ENCODE measurements around the gene KLK15. TPM values are rescaled to one million over a fixed set of nuclear protein-coding genes. Genes with fewer than 3 reads are reported as not detected.

KLK15 gene
- total and polyA plus RNA-seq, 2 of the 8 experiments (the other 6 are each of a cell fraction or from before 2014, with no cell fraction given) = not detected

DNA sequence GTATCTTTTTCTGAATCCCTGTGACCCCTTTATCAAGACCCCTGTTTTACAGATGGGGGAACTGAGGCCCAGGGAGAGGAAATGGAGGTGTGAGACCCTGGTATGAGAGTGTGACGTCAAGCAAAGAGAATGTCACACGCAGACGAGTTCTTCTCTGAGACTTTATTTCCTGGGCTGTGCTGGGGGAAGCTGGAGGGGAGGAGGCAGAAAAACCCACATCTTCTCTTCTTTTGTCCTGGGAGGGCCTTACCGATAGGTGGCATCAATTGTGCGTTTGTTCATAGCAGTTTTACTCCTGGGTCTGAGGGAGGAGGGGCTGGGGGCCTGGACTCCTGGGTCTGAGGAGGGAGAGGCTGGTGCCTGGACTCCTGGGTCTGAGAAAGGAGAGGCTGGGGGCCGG lies 4.9 kb upstream of the KLK15 start:
- H2BK15ac ChIP-seq (ENCODE audit: low read length) = no peak overlapping the region
- H3K4me3 ChIP-seq (ENCODE audit: extremely low read depth in 1 of 4, insufficient read depth in 2 of 4, low read depth in 3 of 4, low read length in 4 of 4) = no peak overlapping the region
- 34% methylated on average over 5 of the region's 6 CpGs; no CpG with 5 or more reads in 1 of the 2 experiments for WGBS, 2 experiments (ENCODE audit: extremely low coverage in 1 of 2, insufficient coverage in 1 of 2, insufficient read length in 1 of 2, insufficient replicate concordance in 2 of 2, low coverage in 1 of 2, low lambda C conversion rate in 2 of 2, missing lambda C conversion rate in 1 of 2)
- no peak overlapping the region for H3K27ac ChIP-seq (ENCODE audit: low read depth, low read length)
- H3K9ac ChIP-seq (replicated peaks in 1 of 4; ENCODE audit: extremely low read depth in 1 of 4, low read depth in 3 of 4, low read length in 3 of 4) = no peak overlapping the region
- no peak overlapping the region for H2BK5ac ChIP-seq (ENCODE audit: low read depth, low read length)
- DNase-seq (ENCODE audit: low read depth in 1 of 2, low spot score in 2 of 2) (no peak), FAIRE-seq (peak; percentile 13)
- H3K79me2 ChIP-seq (ENCODE audit: control insufficient read depth in 1 of 2, insufficient read depth in 2 of 2, low read length in 2 of 2) = no peaks in the 10 kb centered on the region
- no peak overlapping the region for H3K4me2 ChIP-seq (ENCODE audit: insufficient read depth in 1 of 2, low read depth in 2 of 2, low read length in 2 of 2)
- H3K4ac ChIP-seq (replicated peaks; ENCODE audit: insufficient read length, low read depth, low read length) = no peak overlapping the region
- ChIA-PET CTCF (ENCODE audit: partially characterized antibody) (interaction anchor here (1.0 to 1.7 kb wide), 3 partner anchors 17 to 71 kb away, joined by 3 to 4 read pairs (median 4); partner anchors contain the start of gene KLK3), POLR2A (ENCODE audit: partially characterized antibody) (interaction anchor here (0.6 to 5.4 kb wide), 4 partner anchors 33 to 42 kb away, joined by 3 to 24 read pairs (median 14); no protein-coding TSS in a partner anchor)
- H3K36me3 ChIP-seq (ENCODE audit: control insufficient read depth in 2 of 4, insufficient read depth in 4 of 4, low read length in 3 of 4) = no peaks in the 10 kb centered on the region
- no peak overlapping the region for H2BK12ac ChIP-seq (ENCODE audit: low read depth, low read length)
- peaks cover 0 to 22% (median 7%) of the 10 kb centered on the region in 4 experiments; a peak in 6 of 7 replicates for H3K27me3 ChIP-seq (replicated peaks in 1 of 4; ENCODE audit: control insufficient read depth in 3 of 4, extremely low read depth in 1 of 4, insufficient read depth in 3 of 4, low read length in 3 of 4)
- H3K18ac ChIP-seq (ENCODE audit: extremely low read depth, low read length) = no peak overlapping the region
- H3K56ac ChIP-seq (replicated peaks; ENCODE audit: insufficient read length, low read depth, low read length) = no peak overlapping the region
- no peaks in the 10 kb centered on the region for H3K79me1 ChIP-seq (ENCODE audit: low read depth, low read length)
- H2AFZ ChIP-seq (ENCODE audit: low read length) = no peak overlapping the region
- H3K14ac ChIP-seq (ENCODE audit: insufficient read length) = no peak overlapping the region
- no peak overlapping the region for H2AK5ac ChIP-seq (ENCODE audit: low read depth, low read length)
- H3K23ac ChIP-seq (ENCODE audit: insufficient read length) = no peak overlapping the region
- no peak overlapping the region for H4K91ac ChIP-seq (replicated peaks; ENCODE audit: insufficient read length, low read length)
- H2BK20ac ChIP-seq (ENCODE audit: low read length) = no peak overlapping the region; the same call in 1 of the 2 replicates
- H4K5ac ChIP-seq (ENCODE audit: insufficient read length, low read depth, low read length) = no peak overlapping the region
- H3K9me3 ChIP-seq (ENCODE audit: insufficient read depth in 2 of 2, low read depth in 1 of 2, low read length in 1 of 2) = no peaks in the 10 kb centered on the region
- H2BK120ac ChIP-seq (replicated peaks; ENCODE audit: low read depth, low read length) = no peak overlapping the region
- peaks cover 0 to 7% (median 2%) of the 10 kb centered on the region in 4 experiments; a peak in 3 of 7 replicates for H3K4me1 ChIP-seq (replicated peaks in 1 of 4; ENCODE audit: control insufficient read depth in 3 of 4, insufficient read depth in 4 of 4, low read length in 3 of 4)
- no peaks in the 10 kb centered on the region for H4K20me1 ChIP-seq (replicated peaks in 1 of 2; ENCODE audit: control insufficient read depth in 1 of 2, insufficient read depth in 2 of 2, low read length in 2 of 2)
- H3K23me2 ChIP-seq (ENCODE audit: low read depth, low read length) = peaks cover 8% of the 10 kb centered on the region; the same call in 1 of the 2 replicates
- H4K8ac ChIP-seq (ENCODE audit: extremely low read depth, insufficient read depth, low read length) = no peak overlapping the region
- TF ChIP-seq RAD21 (IDR thresholded peaks at IDR 0.05 in 1 of 2, conservative IDR thresholded peaks at IDR 0.05 in 1 of 2; ENCODE audit: low read depth in 2 of 2, low read length in 2 of 2) (peak in 1 of 2 experiments; percentile 39; a peak in 2 of 4 replicates), POU5F1 (IDR thresholded peaks at IDR 0.05; ENCODE audit: low read depth, low read length) (no peak), SIX5 (IDR thresholded peaks at IDR 0.05; ENCODE audit: low read depth, low read length) (no peak), KDM4A (IDR thresholded peaks at IDR 0.05; ENCODE audit: low read depth, low read length, severe bottlenecking) (no peak), JUND (IDR thresholded peaks at IDR 0.05; ENCODE audit: low read length) (no peak), SP1 (IDR thresholded peaks at IDR 0.05; ENCODE audit: low read depth, low read length) (no peak), KDM5A (IDR thresholded peaks at IDR 0.05; ENCODE audit: low read length) (no peak)
- TF ChIP-seq, protein P1, sequence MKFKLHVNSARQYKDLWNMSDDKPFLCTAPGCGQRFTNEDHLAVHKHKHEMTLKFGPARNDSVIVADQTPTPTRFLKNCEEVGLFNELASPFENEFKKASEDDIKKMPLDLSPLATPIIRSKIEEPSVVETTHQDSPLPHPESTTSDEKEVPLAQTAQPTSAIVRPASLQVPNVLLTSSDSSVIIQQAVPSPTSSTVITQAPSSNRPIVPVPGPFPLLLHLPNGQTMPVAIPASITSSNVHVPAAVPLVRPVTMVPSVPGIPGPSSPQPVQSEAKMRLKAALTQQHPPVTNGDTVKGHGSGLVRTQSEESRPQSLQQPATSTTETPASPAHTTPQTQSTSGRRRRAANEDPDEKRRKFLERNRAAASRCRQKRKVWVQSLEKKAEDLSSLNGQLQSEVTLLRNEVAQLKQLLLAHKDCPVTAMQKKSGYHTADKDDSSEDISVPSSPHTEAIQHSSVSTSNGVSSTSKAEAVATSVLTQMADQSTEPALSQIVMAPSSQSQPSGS (IDR thresholded peaks at IDR 0.05; ENCODE audit: low read length) = no peak
- TF ChIP-seq, protein P2, sequence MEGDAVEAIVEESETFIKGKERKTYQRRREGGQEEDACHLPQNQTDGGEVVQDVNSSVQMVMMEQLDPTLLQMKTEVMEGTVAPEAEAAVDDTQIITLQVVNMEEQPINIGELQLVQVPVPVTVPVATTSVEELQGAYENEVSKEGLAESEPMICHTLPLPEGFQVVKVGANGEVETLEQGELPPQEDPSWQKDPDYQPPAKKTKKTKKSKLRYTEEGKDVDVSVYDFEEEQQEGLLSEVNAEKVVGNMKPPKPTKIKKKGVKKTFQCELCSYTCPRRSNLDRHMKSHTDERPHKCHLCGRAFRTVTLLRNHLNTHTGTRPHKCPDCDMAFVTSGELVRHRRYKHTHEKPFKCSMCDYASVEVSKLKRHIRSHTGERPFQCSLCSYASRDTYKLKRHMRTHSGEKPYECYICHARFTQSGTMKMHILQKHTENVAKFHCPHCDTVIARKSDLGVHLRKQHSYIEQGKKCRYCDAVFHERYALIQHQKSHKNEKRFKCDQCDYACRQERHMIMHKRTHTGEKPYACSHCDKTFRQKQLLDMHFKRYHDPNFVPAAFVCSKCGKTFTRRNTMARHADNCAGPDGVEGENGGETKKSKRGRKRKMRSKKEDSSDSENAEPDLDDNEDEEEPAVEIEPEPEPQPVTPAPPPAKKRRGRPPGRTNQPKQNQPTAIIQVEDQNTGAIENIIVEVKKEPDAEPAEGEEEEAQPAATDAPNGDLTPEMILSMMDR (IDR thresholded peaks at IDR 0.05; ENCODE audit: control extremely low read depth in 1 of 3, insufficient read depth in 1 of 3, low read depth in 1 of 3, low read length in 3 of 3) = peak; percentile 7 to 50 (median 32)

Data from H1 (cell line).